ENCODE measurements around the gene RBM24.

Gene RBM24

GRCh38 chr6:17331238-17331637, 50.1 kb downstream of the RBM24 start:
- no peak overlapping the region for H3K4me3 ChIP-seq (ENCODE audit: low read depth, low read length)
- DNase-seq (ENCODE audit: low read depth): no peak
- TF ChIP-seq CTCF (IDR thresholded peaks at IDR 0.05; ENCODE audit: control insufficient read depth, extremely low read depth, insufficient read depth): no peak

GRCh38 chr6:17334265-17334664, 53.1 kb downstream of the RBM24 start:
- TF ChIP-seq CTCF (IDR thresholded peaks at IDR 0.05; ENCODE audit: control insufficient read depth, extremely low read depth, insufficient read depth): no peak
- no peak for DNase-seq (ENCODE audit: low read depth)
- H3K4me3 ChIP-seq (ENCODE audit: low read depth, low read length): no peak overlapping the region

- H3K4me3 ChIP-seq (ENCODE audit: low read depth, low read length): no peak overlapping the region
- no peak for TF ChIP-seq CTCF (IDR thresholded peaks at IDR 0.05; ENCODE audit: control insufficient read depth, extremely low read depth, insufficient read depth)
- DNase-seq (ENCODE audit: low read depth): no peak
These were observed 55.3 kb downstream of the RBM24 start for GRCh38 chr6:17336425-17336824.

DNA sequence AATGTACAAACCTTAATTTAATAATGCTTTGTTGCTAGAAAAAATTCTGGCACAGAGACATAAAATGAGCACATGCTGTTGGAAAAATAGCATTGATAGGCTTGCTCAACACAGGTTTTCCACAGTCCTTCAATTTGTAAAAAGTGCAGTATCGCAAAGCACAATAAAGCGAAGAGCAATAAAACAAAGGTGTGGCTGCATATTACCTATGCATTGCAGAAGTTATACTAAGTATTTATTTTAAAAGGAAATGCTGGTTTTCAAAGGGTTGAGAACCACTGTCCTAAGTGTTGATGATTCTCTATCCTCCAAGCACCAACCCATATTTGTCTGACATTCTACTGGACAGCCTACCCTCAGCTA, 58.1 kb downstream of the RBM24 start:
- DNase-seq (ENCODE audit: low read depth): no peak
- no peak for TF ChIP-seq CTCF (IDR thresholded peaks at IDR 0.05; ENCODE audit: control insufficient read depth, extremely low read depth, insufficient read depth)
- no peak overlapping the region for H3K4me3 ChIP-seq (ENCODE audit: low read depth, low read length)

DNA sequence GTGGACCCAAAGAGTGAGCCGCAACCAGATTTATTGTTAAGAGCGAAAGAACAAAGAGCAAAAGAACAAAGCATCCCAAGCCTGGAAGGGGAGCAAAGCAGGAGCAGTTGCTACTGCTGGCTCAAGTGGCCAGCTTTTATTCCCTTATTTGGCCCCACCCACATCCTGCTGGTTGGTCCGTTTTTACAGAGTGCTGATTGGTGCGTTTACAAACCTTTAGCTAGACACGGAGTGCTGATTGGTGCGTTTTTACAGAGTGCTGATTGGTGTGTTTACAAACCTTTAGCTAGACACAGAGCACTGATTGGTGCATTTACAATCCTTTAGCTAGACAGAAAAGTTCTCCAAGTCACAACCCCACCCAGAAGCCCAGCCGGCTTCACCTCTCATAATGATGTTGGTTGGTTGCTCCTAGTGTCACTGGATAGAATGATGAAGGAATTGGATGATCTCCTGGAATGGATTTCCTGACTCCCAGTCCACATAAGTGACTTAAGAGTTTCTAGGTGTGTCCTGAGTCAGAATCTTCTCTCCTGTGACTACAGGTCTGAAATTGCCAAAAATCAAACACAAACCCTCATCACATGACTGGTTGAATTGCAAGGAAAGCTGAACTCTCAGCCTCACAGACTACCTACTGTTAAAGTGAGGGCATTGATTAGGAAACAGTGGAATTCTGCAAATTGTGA, 60.1 kb downstream of the RBM24 start:
- H3K4me3 ChIP-seq (ENCODE audit: low read depth, low read length): no peak overlapping the region
- TF ChIP-seq CTCF (IDR thresholded peaks at IDR 0.05; ENCODE audit: control insufficient read depth, extremely low read depth, insufficient read depth): no peak
- no peak for DNase-seq (ENCODE audit: low read depth)

GRCh38 chr6:17341891-17342290, 60.7 kb downstream of the RBM24 start:
- no peak for DNase-seq (ENCODE audit: low read depth)
- TF ChIP-seq CTCF (IDR thresholded peaks at IDR 0.05; ENCODE audit: control insufficient read depth, extremely low read depth, insufficient read depth): no peak
- no peak overlapping the region for H3K4me3 ChIP-seq (ENCODE audit: low read depth, low read length)

GRCh38 chr6:17343215-17343614, 62.1 kb downstream of the RBM24 start:
- no peak for DNase-seq (ENCODE audit: low read depth)
- no peak for TF ChIP-seq CTCF (IDR thresholded peaks at IDR 0.05; ENCODE audit: control insufficient read depth, extremely low read depth, insufficient read depth)
- no peak overlapping the region for H3K4me3 ChIP-seq (ENCODE audit: low read depth, low read length)
